ENCODE measurements around the gene PTGDR.

The PTGDR gene

DNA sequence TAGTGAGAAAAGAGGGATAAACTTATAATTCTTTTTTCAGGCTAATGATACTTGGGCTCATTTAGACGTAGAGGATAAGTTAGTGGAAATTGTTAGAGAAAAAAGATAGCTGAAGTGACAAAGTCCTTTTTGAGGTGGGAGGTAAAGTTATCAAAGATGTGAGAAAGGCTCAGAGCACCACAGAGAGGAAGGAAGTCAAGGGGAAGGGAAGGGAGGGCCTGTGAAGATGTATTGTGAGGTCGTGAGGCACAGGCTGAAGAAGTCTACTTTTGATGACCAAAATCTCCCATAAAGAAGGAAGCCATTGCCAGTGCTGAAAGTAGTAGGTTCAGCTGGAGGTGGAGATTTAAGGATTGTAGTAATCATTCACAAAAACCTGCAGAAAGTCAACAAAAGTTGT lies 19.4 kb upstream of the PTGDR start:
- peak overlapping the region; percentile 31 for H3K27ac Mint-ChIP-seq
- no peak overlapping the region for H3K4me3 Mint-ChIP-seq

GRCh38 chr14:52251724-52252123 lies 15.8 kb upstream of the PTGDR start:
- peaks cover 15% of the 10 kb centered on the region for H3K4me1 Mint-ChIP-seq (ENCODE audit: low read depth)
- H3K9me3 Mint-ChIP-seq: no peaks in the 10 kb centered on the region
- no peak for DNase-seq
- H3K27me3 Mint-ChIP-seq: no peaks in the 10 kb centered on the region
- H3K27ac Mint-ChIP-seq: no peak overlapping the region
- no peak overlapping the region for H3K4me3 Mint-ChIP-seq
- H3K36me3 Mint-ChIP-seq (ENCODE audit: low read depth): no peaks in the 10 kb centered on the region

More for the DNA sequence above, 19.4 kb upstream of the PTGDR start:
- DNase-seq: no peak
- no peaks in the 10 kb centered on the region for H3K36me3 Mint-ChIP-seq (ENCODE audit: low read depth)
- peaks cover 15% of the 10 kb centered on the region for H3K4me1 Mint-ChIP-seq (ENCODE audit: low read depth)
- H3K9me3 Mint-ChIP-seq: no peaks in the 10 kb centered on the region
- H3K27me3 Mint-ChIP-seq: no peaks in the 10 kb centered on the region

DNA sequence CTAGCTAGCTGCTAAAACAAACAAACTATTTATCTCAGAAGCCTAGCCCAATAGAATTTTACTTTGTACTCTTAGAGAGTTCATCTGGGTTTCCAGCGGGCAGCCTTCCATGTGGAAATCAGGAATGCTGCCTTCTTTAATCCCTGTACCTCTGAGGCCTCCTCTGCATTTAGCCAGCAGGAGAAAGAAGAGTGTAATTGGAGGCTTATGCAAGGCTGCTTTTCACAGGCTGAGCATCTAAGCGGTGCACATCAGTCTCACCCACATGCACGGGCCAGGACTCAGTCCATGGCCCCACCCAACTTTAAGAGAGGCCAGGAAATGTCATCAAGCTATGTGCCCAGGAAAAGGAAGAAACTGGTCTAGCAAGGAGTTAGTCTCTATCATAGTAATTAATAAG lies 14.0 kb upstream of the PTGDR start:
- no peaks in the 10 kb centered on the region for H3K9me3 Mint-ChIP-seq
- H3K4me1 Mint-ChIP-seq (ENCODE audit: low read depth): no peaks in the 10 kb centered on the region
- H3K4me3 Mint-ChIP-seq: no peak overlapping the region
- H3K27ac Mint-ChIP-seq: no peak overlapping the region
- H3K27me3 Mint-ChIP-seq: no peaks in the 10 kb centered on the region
- H3K36me3 Mint-ChIP-seq (ENCODE audit: low read depth): no peaks in the 10 kb centered on the region
- no peak for DNase-seq

GRCh38 chr14:52254086-52254485 lies 13.4 kb upstream of the PTGDR start:
- DNase-seq: no peak
- peaks cover 2% of the 10 kb centered on the region for H3K4me1 Mint-ChIP-seq (ENCODE audit: low read depth)
- no peaks in the 10 kb centered on the region for H3K27me3 Mint-ChIP-seq
- no peaks in the 10 kb centered on the region for H3K36me3 Mint-ChIP-seq (ENCODE audit: low read depth)
- H3K27ac Mint-ChIP-seq: no peak overlapping the region
- H3K4me3 Mint-ChIP-seq: no peak overlapping the region
- H3K9me3 Mint-ChIP-seq: no peaks in the 10 kb centered on the region

GRCh38 chr14:52258783-52259182 lies 8.7 kb upstream of the PTGDR start:
- no peaks in the 10 kb centered on the region for H3K27me3 Mint-ChIP-seq

GRCh38 chr14:52259434-52259833 lies 8.1 kb upstream of the PTGDR start:
- Mint-ChIP-seq H3K4me3 (no peak overlapping the region), H3K4me1 (ENCODE audit: low read depth) (peaks cover 8% of the 10 kb centered on the region), H3K27me3 (no peaks in the 10 kb centered on the region), H3K9me3 (no peaks in the 10 kb centered on the region), H3K36me3 (ENCODE audit: low read depth) (no peaks in the 10 kb centered on the region), H3K27ac (no peak overlapping the region)
- no peak for DNase-seq

More at GRCh38 chr14:52258783-52259182, 8.7 kb upstream of the PTGDR start:
- H3K4me3 Mint-ChIP-seq: no peak overlapping the region
- no peak for DNase-seq
- H3K4me1 Mint-ChIP-seq (ENCODE audit: low read depth): peaks cover 8% of the 10 kb centered on the region
- no peaks in the 10 kb centered on the region for H3K9me3 Mint-ChIP-seq
- H3K36me3 Mint-ChIP-seq (ENCODE audit: low read depth): no peaks in the 10 kb centered on the region
- no peak overlapping the region for H3K27ac Mint-ChIP-seq

- Mint-ChIP-seq H3K36me3 (ENCODE audit: low read depth) (no peaks in the 10 kb centered on the region), H3K4me1 (ENCODE audit: low read depth) (peaks cover 32% of the 10 kb centered on the region), H3K27ac (no peak overlapping the region), H3K9me3 (no peaks in the 10 kb centered on the region), H3K4me3 (no peak overlapping the region), H3K27me3 (peaks cover 14% of the 10 kb centered on the region)
- no peak for DNase-seq
Observed at GRCh38 chr14:52262600-52262999, 4.9 kb upstream of the PTGDR start.

DNA sequence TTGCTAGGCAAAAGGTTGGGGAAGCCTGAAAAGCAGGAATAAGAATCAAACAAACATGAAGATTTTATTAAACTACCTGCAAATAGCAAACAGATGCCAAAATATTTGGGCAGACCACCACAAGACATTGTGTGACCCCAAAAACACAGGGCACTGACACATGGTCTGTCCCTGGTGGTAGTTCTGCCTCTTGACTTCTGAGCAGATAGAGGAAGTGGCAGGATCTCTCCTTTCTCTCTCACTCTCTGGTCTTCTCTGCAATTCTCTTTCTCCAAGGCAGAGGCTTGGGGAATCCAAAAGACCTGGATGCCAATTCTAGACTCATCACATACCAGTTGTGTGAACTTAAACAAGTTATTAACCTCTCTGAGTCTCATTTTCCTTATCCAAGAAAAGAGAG lies 4.3 kb upstream of the PTGDR start:
- no peak for DNase-seq
- Mint-ChIP-seq H3K36me3 (ENCODE audit: low read depth) (no peaks in the 10 kb centered on the region), H3K9me3 (no peaks in the 10 kb centered on the region), H3K4me1 (ENCODE audit: low read depth) (peaks cover 36% of the 10 kb centered on the region), H3K27me3 (peaks cover 20% of the 10 kb centered on the region), H3K4me3 (no peak overlapping the region), H3K27ac (no peak overlapping the region)

DNA sequence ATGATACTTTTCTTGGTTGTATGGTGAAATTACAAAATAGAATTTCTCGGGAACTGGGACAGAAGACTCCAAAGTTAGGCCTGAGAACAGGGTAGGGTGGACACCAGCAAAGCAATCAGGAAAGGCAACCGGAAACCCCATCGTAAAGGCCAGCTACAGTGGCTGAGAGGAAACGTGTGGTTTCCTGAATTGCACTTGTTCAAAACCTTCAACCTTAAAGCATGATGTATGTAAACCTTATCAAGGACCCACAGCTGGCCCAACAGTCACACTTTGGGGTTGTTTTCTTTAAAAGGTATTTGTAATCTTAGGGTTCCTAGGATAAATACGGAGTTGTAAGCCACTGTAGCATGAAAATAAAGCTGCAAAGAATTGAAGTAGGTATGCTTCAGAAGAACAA lies 2.2 kb upstream of the PTGDR start:
- H3K4me3 Mint-ChIP-seq: no peak overlapping the region
- peaks cover 42% of the 10 kb centered on the region for H3K4me1 Mint-ChIP-seq (ENCODE audit: low read depth)
- H3K27ac Mint-ChIP-seq: no peak overlapping the region
- H3K27me3 Mint-ChIP-seq: peaks cover 40% of the 10 kb centered on the region
- H3K36me3 Mint-ChIP-seq (ENCODE audit: low read depth): no peaks in the 10 kb centered on the region
- DNase-seq: no peak
- H3K9me3 Mint-ChIP-seq: no peaks in the 10 kb centered on the region

DNA sequence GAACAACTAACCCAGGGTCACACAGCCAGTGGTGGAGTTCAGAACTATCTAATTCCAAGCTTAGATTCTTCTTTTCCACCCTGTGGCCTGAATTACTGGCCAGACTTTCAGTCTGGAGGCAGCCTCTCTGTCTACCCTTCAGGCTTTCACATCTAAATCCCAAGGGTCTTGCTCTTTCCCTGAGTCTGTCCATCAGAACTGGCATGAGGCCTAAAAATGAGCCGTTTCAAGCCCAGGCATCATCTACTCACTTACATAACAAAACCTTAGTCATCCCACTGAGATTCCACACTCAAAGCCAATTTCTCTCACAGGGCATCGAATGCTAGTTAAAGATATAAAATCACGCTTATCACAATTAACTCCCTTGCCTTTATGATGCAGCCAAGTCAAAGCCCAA lies 1.3 kb upstream of the PTGDR start:
- H3K27me3 Mint-ChIP-seq: peaks cover 43% of the 10 kb centered on the region
- H3K4me3 Mint-ChIP-seq: no peak overlapping the region
- no peak overlapping the region for H3K27ac Mint-ChIP-seq
- no peaks in the 10 kb centered on the region for H3K36me3 Mint-ChIP-seq (ENCODE audit: low read depth)
- H3K4me1 Mint-ChIP-seq (ENCODE audit: low read depth): peaks cover 44% of the 10 kb centered on the region
- H3K9me3 Mint-ChIP-seq: no peaks in the 10 kb centered on the region
- DNase-seq: no peak

GRCh38 chr14:52266782-52267181 lies 716 bp upstream of the PTGDR start:
- H3K9me3 Mint-ChIP-seq: no peaks in the 10 kb centered on the region
- H3K27me3 Mint-ChIP-seq: peaks cover 43% of the 10 kb centered on the region
- no peak for DNase-seq
- H3K4me1 Mint-ChIP-seq (ENCODE audit: low read depth): peaks cover 46% of the 10 kb centered on the region
- H3K4me3 Mint-ChIP-seq: no peak overlapping the region
- no peaks in the 10 kb centered on the region for H3K36me3 Mint-ChIP-seq (ENCODE audit: low read depth)
- H3K27ac Mint-ChIP-seq: no peak overlapping the region

DNA sequence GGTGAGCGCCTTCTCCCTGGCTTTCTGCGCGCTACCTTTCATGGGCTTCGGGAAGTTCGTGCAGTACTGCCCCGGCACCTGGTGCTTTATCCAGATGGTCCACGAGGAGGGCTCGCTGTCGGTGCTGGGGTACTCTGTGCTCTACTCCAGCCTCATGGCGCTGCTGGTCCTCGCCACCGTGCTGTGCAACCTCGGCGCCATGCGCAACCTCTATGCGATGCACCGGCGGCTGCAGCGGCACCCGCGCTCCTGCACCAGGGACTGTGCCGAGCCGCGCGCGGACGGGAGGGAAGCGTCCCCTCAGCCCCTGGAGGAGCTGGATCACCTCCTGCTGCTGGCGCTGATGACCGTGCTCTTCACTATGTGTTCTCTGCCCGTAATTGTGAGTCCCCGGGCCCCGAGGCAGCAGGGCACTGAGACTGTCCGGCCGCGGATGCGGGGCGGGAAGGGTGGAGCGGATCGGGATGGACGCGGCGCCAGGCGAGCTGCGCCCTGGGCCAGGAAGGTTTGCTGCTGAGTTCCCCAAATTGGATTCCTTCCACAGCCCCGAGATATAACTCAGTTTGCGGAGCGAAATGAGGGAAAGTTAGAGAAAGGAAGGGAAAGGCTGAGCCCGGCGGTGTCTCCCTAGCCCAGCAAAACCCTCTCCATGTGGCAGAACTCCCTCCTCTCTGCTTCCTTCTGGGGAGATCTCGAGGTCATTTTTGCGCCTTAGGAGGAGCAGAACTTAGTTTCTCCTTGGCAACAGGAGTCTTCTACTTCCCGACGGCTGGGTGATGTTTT lies 972 bp downstream of the PTGDR start:
- Mint-ChIP-seq H3K4me1 (ENCODE audit: low read depth) (peaks cover 49% of the 10 kb centered on the region), H3K27ac (no peak overlapping the region)
- DNase-seq: peak; percentile 55

GRCh38 chr14:52269100-52269499 lies 1.6 kb downstream of the PTGDR start:
- Mint-ChIP-seq H3K9me3 (no peaks in the 10 kb centered on the region), H3K27me3 (peaks cover 43% of the 10 kb centered on the region), H3K36me3 (ENCODE audit: low read depth) (no peaks in the 10 kb centered on the region), H3K27ac (no peak overlapping the region), H3K4me3 (peak overlapping the region; percentile 83), H3K4me1 (ENCODE audit: low read depth) (peaks cover 51% of the 10 kb centered on the region)
- no peak for DNase-seq

More for the DNA sequence above, 972 bp downstream of the PTGDR start:
- Mint-ChIP-seq H3K9me3 (no peaks in the 10 kb centered on the region), H3K36me3 (ENCODE audit: low read depth) (no peaks in the 10 kb centered on the region), H3K27me3 (peaks cover 43% of the 10 kb centered on the region), H3K4me3 (peak overlapping the region; percentile 83)

DNA sequence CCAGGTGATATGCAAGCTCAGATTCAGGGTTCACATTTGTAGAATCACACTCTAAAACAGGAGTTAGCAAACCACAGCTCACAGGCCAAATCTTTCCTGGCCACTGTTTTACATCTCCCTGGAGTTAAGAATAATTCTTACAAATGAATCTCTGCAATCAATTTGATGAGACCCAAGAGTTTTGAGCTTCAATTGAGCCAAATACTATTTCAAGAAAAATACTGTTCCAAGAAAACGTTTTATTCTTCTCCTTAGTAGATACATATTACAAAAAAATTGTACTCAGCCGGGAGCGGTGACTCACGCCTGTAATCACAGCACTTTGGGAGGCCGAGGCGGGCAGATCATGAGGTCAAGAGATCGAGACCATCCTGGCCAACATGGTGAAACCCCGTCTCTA lies 2.5 kb downstream of the PTGDR start:
- H3K36me3 Mint-ChIP-seq (ENCODE audit: low read depth): no peaks in the 10 kb centered on the region
- no peak overlapping the region for H3K27ac Mint-ChIP-seq
- no peaks in the 10 kb centered on the region for H3K9me3 Mint-ChIP-seq
- peaks cover 50% of the 10 kb centered on the region for H3K4me1 Mint-ChIP-seq (ENCODE audit: low read depth)
- DNase-seq: no peak
- peaks cover 43% of the 10 kb centered on the region for H3K27me3 Mint-ChIP-seq
- peak overlapping the region; percentile 25 for H3K4me3 Mint-ChIP-seq

- H3K27ac Mint-ChIP-seq: no peak overlapping the region
- peaks cover 41% of the 10 kb centered on the region for H3K4me1 Mint-ChIP-seq (ENCODE audit: low read depth)
- no peaks in the 10 kb centered on the region for H3K9me3 Mint-ChIP-seq
- H3K27me3 Mint-ChIP-seq: peaks cover 40% of the 10 kb centered on the region
- no peak for DNase-seq
- H3K4me3 Mint-ChIP-seq: no peak overlapping the region
- no peaks in the 10 kb centered on the region for H3K36me3 Mint-ChIP-seq (ENCODE audit: low read depth)
Observed at GRCh38 chr14:52271538-52271937, 4.0 kb downstream of the PTGDR start.

Measured in activated T-cell treated with anti-CD3 and anti-CD28 coated beads, Interleukin-2, amount 50 U/mL, for 24 hours (primary cell).